IMR-90 (cell line): ENCODE data around the gene MIEF1. TPM values are rescaled to one million over a fixed set of nuclear protein-coding genes. Genes with fewer than 3 reads are reported as not detected.

Experiments
- ATAC-seq: fragments of 200-7000 bp; cut with Tn5 transposase; 2 replicates; pipeline ENCODE4 v1.9.1; 2020; ENCODE audit warnings: low read depth, mild to moderate bottlenecking, moderate library complexity
- BruUV-seq: library from RNA; stranded (reverse); fragments of 400-500 nt; replicated peaks from 2 replicates; lab custom pipeline; 2021; lab: Mats Ljungman, UMichigan
- CTCF ChIA-PET: fragments of 300-600 bp; formaldehyde crosslinking; extraction: SDS; loops from one replicate; lab custom pipeline; 2021; ENCODE audit warnings: antibody characterized with exemption; lab: Yijun Ruan, JAX
- POLR2A ChIA-PET: fragments of 300-600 bp; sonication (Branson Sonifier 250); formaldehyde crosslinking; loops from one replicate; lab custom pipeline; 2022; ENCODE audit warnings: antibody characterized with exemption; ENCODE audit not compliant: unreplicated experiment; lab: Charles Lee
- DNase-seq: peaks from one replicate; pipeline ENCODE4 v3.0.0; 2013
- H2AFZ ChIP-seq: replicated peaks from 2 replicates; pipeline ENCODE3; 2013; ENCODE audit warnings: low read length, mild to moderate bottlenecking; ENCODE audit not compliant: poor library complexity
- H2AK5ac ChIP-seq: 2 replicates; pipeline ENCODE4 v1.6.1; 2013; ENCODE audit warnings: low read depth, low read length, inconsistent platforms
- H2AK9ac ChIP-seq: replicated peaks from 2 replicates; pipeline ENCODE3; 2013; ENCODE audit warnings: mild to moderate bottlenecking, low read depth, low read length, moderate library complexity; ENCODE audit not compliant: poor library complexity
- H2BK120ac ChIP-seq: 2 replicates; pipeline ENCODE4 v1.6.1; 2013; ENCODE audit warnings: low read depth, low read length, inconsistent platforms
- H2BK15ac ChIP-seq: 3 replicates; pipeline ENCODE4 v1.6.1; 2013; ENCODE audit warnings: low read depth, low read length, inconsistent platforms
- H2BK20ac ChIP-seq: 2 replicates; pipeline ENCODE4 v1.6.1; 2013; ENCODE audit warnings: low read depth, mild to moderate bottlenecking, inconsistent platforms, low read length, moderate library complexity
- H2BK5ac ChIP-seq: 2 replicates; pipeline ENCODE4 v1.6.1; 2013; ENCODE audit warnings: mild to moderate bottlenecking, low read depth, low read length, inconsistent platforms; ENCODE audit not compliant: poor library complexity, severe bottlenecking
- H3K14ac ChIP-seq: replicated peaks from 2 replicates; pipeline ENCODE4 v1.6.1; 2013; ENCODE audit warnings: low read depth, low read length, inconsistent platforms
- H3K18ac ChIP-seq: 2 replicates; pipeline ENCODE4 v1.6.1; 2013; ENCODE audit warnings: low read depth, low read length, control low read depth
- H3K23ac ChIP-seq: 2 replicates; pipeline ENCODE4 v1.6.1; 2013; ENCODE audit warnings: low read depth, low read length, inconsistent platforms
- H3K27ac ChIP-seq: 2 replicates; pipeline ENCODE4 v1.5.1; 2013; ENCODE audit warnings: mild to moderate bottlenecking, control low read depth, low read length; ENCODE audit not compliant: insufficient read depth
- H3K27me3 ChIP-seq: 2 replicates; pipeline ENCODE4 v1.6.1; 2013; ENCODE audit warnings: low read length; ENCODE audit not compliant: control insufficient read depth, insufficient read depth
- H3K36me3 ChIP-seq: 2 replicates; pipeline ENCODE4 v1.6.1; 2013; ENCODE audit warnings: low read length, mixed read lengths; ENCODE audit not compliant: control insufficient read depth, insufficient read depth
- H3K4ac ChIP-seq: 2 replicates; pipeline ENCODE4 v1.6.1; 2013; ENCODE audit warnings: low read depth, low read length, inconsistent platforms
- H3K4me1 ChIP-seq: 2 replicates; pipeline ENCODE4 v1.6.1; 2013; ENCODE audit warnings: low read length, mixed read lengths; ENCODE audit not compliant: control insufficient read depth, insufficient read depth
- H3K4me2 ChIP-seq: 2 replicates; pipeline ENCODE4 v1.6.1; 2013; ENCODE audit warnings: low read depth, mild to moderate bottlenecking, control low read depth, low read length, moderate library complexity
- H3K4me3 ChIP-seq: 2 replicates; pipeline ENCODE4 v1.5.1; 2013; ENCODE audit warnings: low read depth, mild to moderate bottlenecking, control low read depth, low read length, moderate library complexity; ENCODE audit not compliant: insufficient read depth
- H3K56ac ChIP-seq: 2 replicates; pipeline ENCODE4 v1.6.1; 2013; ENCODE audit warnings: low read length, inconsistent platforms; ENCODE audit not compliant: insufficient read depth; ENCODE audit errors: extremely low read depth
- H3K79me1 ChIP-seq, 2 experiments: 2 replicates each; pipeline ENCODE4 v1.6.1; 2013; ENCODE audit warnings: low read length in 2 of 2, inconsistent platforms in 1 of 2, low read depth in 1 of 2
- H3K9ac ChIP-seq: 2 replicates; pipeline ENCODE4 v1.6.1; 2013; ENCODE audit warnings: low read depth, low read length, control low read depth
- H3K9me1 ChIP-seq: 2 replicates; pipeline ENCODE4 v1.6.1; 2013; ENCODE audit warnings: low read length, inconsistent platforms; ENCODE audit not compliant: insufficient read depth
- H3K9me3 ChIP-seq: 2 replicates; pipeline ENCODE4 v1.6.1; 2013; ENCODE audit warnings: low read length; ENCODE audit not compliant: control insufficient read depth, insufficient read depth
- H4K20me1 ChIP-seq: 2 replicates; pipeline ENCODE4 v1.6.1; 2013; ENCODE audit warnings: low read length, inconsistent platforms; ENCODE audit not compliant: insufficient read depth
- H4K5ac ChIP-seq: 2 replicates; pipeline ENCODE4 v1.6.1; 2013; ENCODE audit warnings: mild to moderate bottlenecking, low read depth, low read length, control low read depth
- H4K8ac ChIP-seq, 2 experiments: 2 replicates each; pipeline ENCODE4 v1.6.1; 2013; ENCODE audit warnings: low read depth in 2 of 2, low read length in 2 of 2, control low read depth in 1 of 2, inconsistent platforms in 1 of 2
- H4K91ac ChIP-seq: 2 replicates; pipeline ENCODE4 v1.6.1; 2013; ENCODE audit warnings: low read depth, low read length, inconsistent platforms; ENCODE audit not compliant: insufficient read depth
- BHLHE40 ChIP-seq: fragments of 150-350 bp; IDR thresholded peaks from 2 replicates; pipeline ENCODE4 v1.6.1; 2016; ENCODE audit warnings: mild to moderate bottlenecking, low read depth, low read length
- CEBPB ChIP-seq: IDR thresholded peaks from 2 replicates; pipeline ENCODE4 v1.6.1; 2012; ENCODE audit warnings: low read depth, low read length, improper control_type of control experiment
- CHD1 ChIP-seq: IDR thresholded peaks from 2 replicates; pipeline ENCODE4 v1.6.1; 2012; ENCODE audit warnings: low read depth, low read length, improper control_type of control experiment
- CTCF ChIP-seq: conservative IDR thresholded peaks from 2 replicates; pipeline ENCODE4 v1.5.1; 2012; ENCODE audit warnings: mild to moderate bottlenecking, low read depth, low read length, improper control_type of control experiment
- ELK1 ChIP-seq: fragments of 150-350 bp; IDR thresholded peaks from 2 replicates; pipeline ENCODE4 v1.6.1; 2016; ENCODE audit warnings: low read depth, mild to moderate bottlenecking, low read length, moderate library complexity, borderline replicate concordance
- FOS ChIP-seq: fragments of 150-350 bp; IDR thresholded peaks from 2 replicates; pipeline ENCODE4 v1.6.1; 2016; ENCODE audit warnings: low read depth, low read length
- MAFK ChIP-seq: IDR thresholded peaks from 2 replicates; pipeline ENCODE4 v1.6.1; 2012; ENCODE audit warnings: low read depth, low read length, improper control_type of control experiment
- MAZ ChIP-seq: IDR thresholded peaks from 2 replicates; pipeline ENCODE4 v1.6.1; 2012; ENCODE audit warnings: low read depth, mild to moderate bottlenecking, low read length, improper control_type of control experiment, moderate library complexity, borderline replicate concordance
- MXI1 ChIP-seq: IDR thresholded peaks from 2 replicates; pipeline ENCODE4 v1.6.1; 2012; ENCODE audit warnings: low read depth, mild to moderate bottlenecking, low read length, moderate library complexity, borderline replicate concordance
- NFE2L2 ChIP-seq: fragments of 150-350 bp; IDR thresholded peaks from 2 replicates; pipeline ENCODE4 v1.6.1; 2016; ENCODE audit warnings: low read depth, mild to moderate bottlenecking, low read length
- POLR2A ChIP-seq: IDR thresholded peaks from 2 replicates; pipeline ENCODE4 v1.6.1; 2012; ENCODE audit warnings: mild to moderate bottlenecking, low read depth, low read length
- RAD21 ChIP-seq: IDR thresholded peaks from 2 replicates; pipeline ENCODE4 v1.6.1; 2012; ENCODE audit warnings: low read length, improper control_type of control experiment
- RCOR1 ChIP-seq: IDR thresholded peaks from 2 replicates; pipeline ENCODE4 v1.6.1; 2012; ENCODE audit warnings: mild to moderate bottlenecking, low read length, improper control_type of control experiment; ENCODE audit not compliant: insufficient replicate concordance
- RFX5 ChIP-seq: IDR thresholded peaks from 2 replicates; pipeline ENCODE4 v1.8.0; 2012; ENCODE audit warnings: low read depth, mild to moderate bottlenecking, low read length, moderate library complexity
- USF2 ChIP-seq: fragments of 150-350 bp; IDR thresholded peaks from 2 replicates; pipeline ENCODE4 v1.6.1; 2017; ENCODE audit warnings: mild to moderate bottlenecking, antibody characterized with exemption, low read length, low read depth
- WGBS, 2 experiments: methylation state at CpG; one replicate each; pipeline versions ENCODE4 v1.1.5 to v1.1.7; 2013; ENCODE audit warnings: missing lambda C conversion rate in 2 of 2; ENCODE audit not compliant: insufficient read length in 1 of 2; ENCODE audit errors: extremely low coverage in 2 of 2; 5-methylcytosine and 5-hydroxymethylcytosine counted together
- dilution Hi-C: fragments of 300-500 bp; cut with HindIII; formaldehyde crosslinking; loops from one replicate; pipeline ENCODE4 v1.14.3; 2018; ENCODE audit warnings: low sequenced_read_pairs; ENCODE audit not compliant: unreplicated experiment
- in situ Hi-C: fragments of 300-500 bp; cut with MboI; formaldehyde crosslinking; loops from 3 replicates; pipeline ENCODE4 v1.14.3; 2019; ENCODE audit warnings: low sequenced_read_pairs, inconsistent platforms, mixed read lengths
- intact Hi-C: fragments of 100-400 bp; cut with micrococcal nuclease; formaldehyde crosslinking; loops from 2 replicates; pipeline ENCODE4 v1.10.0; 2022
- polyA plus RNA-seq, 3 experiments: library from polyadenylated mRNA; depleted of rRNA; stranded (reverse); fragments of >200 nt; gene quantifications; 2 replicates each; pipeline ENCODE4 v1.2.3, GENCODE V29; 2012; ENCODE audit warnings: low replicate concordance in 1 of 3
- total RNA-seq: library from RNA; depleted of rRNA; stranded (reverse); fragments of >200 nt; gene quantifications from 2 replicates; pipeline ENCODE4 v1.2.3, GENCODE V29; 2012

The MIEF1 gene
- total and polyA plus RNA-seq, 2 of the 4 experiments (the other 2 are of a cell fraction): 9.7 to 16.9 TPM

GRCh38 chr22:39559456-39560105 is 57.5 kb downstream of the MIEF1 start:
- no TSS peak for BruUV-seq
- Histone ChIP-seq H3K9me1 (peaks cover 9% of the 10 kb centered on the region), H3K4me3 (no peak overlapping the region), H2BK120ac (no peak overlapping the region), H3K18ac (no peak overlapping the region), H2BK5ac (no peak overlapping the region), H3K27ac (no peak overlapping the region), H3K4me2 (no peak overlapping the region), H3K27me3 (peaks cover 75% of the 10 kb centered on the region), H4K8ac (no peak overlapping the region), H3K23ac (no peak overlapping the region), H4K5ac (no peak overlapping the region), H3K36me3 (no peaks in the 10 kb centered on the region), H2BK20ac (no peak overlapping the region), H3K79me1 (no peaks in the 10 kb centered on the region), H3K9ac (no peak overlapping the region), H2AK5ac (no peak overlapping the region), H3K9me3 (no peaks in the 10 kb centered on the region), H2AK9ac (no peak overlapping the region), H3K4me1 (peaks cover 2% of the 10 kb centered on the region; the same call in 1 of the 2 replicates), H4K20me1 (no peaks in the 10 kb centered on the region), H2AFZ (peak overlapping the region; percentile 67), H3K14ac (no peak overlapping the region), H3K4ac (no peak overlapping the region), H2BK15ac (no peak overlapping the region), H4K91ac (no peak overlapping the region), H3K56ac (no peak overlapping the region)
- ChIA-PET CTCF (interaction anchor here (1.0 to 1.3 kb wide), 2 partner anchors 11 kb away, joined by 4 read pairs; partner anchors contain the start of gene CACNA1I), POLR2A (no interaction called here)
- DNase-seq (no peak), ATAC-seq (no peak; the same call in 1 of the 2 replicates)
- in situ Hi-C loops (no loop called here), intact Hi-C loops (loop anchor here (5.0 kb wide), 1 partner anchor 248 kb away; no protein-coding TSS in a partner anchor), dilution Hi-C loops (no loop called here)
- WGBS, 2 experiments: no CpG with 5 or more reads among the region's 11 CpGs
- TF ChIP-seq RAD21: peak; percentile 38; the same call in 1 of the 2 replicates
- no peak for TF ChIP-seq RFX5
- TF ChIP-seq MXI1: no peak
- TF ChIP-seq POLR2A: no peak
- no peak for TF ChIP-seq CHD1
- no peak for TF ChIP-seq NFE2L2
- no peak for TF ChIP-seq MAZ
- no peak for TF ChIP-seq BHLHE40
- no peak for TF ChIP-seq USF2
- no peak for TF ChIP-seq MAFK
- no peak for TF ChIP-seq FOS
- TF ChIP-seq CTCF: peak; percentile 32; the same call in 1 of the 2 replicates
- no peak for TF ChIP-seq CEBPB
- TF ChIP-seq ELK1: no peak
- no peak for TF ChIP-seq RCOR1
